ENCODE results near the gene CASTOR2. TPM values are rescaled to one million over a fixed set of nuclear protein-coding genes. Genes with fewer than 3 reads are reported as not detected.

Gene CASTOR2
- total RNA-seq, 1 donor from 2014 or later = 79.8 TPM

DNA sequence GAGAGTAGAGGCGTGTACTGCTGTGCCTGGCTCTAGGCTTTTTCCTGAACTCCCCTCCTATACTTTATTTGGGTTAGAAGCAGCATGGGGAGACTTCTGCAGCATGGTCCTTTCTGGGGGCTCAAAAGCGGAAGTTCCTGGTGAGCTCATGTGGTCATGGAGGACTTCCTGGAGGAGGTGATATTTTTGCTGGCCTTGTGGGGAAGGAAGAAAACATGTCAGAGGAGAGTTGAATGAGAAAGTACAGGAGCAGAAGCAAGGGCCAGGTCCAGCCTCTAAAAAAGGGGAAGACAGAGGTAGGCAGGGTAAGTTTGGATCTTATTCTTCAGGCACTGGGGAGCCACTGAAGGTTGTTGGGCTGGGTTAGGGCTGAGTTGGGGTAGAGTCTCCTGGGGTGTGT is 45.5 kb downstream of the CASTOR2 start:
- TF ChIP-seq, protein P1, sequence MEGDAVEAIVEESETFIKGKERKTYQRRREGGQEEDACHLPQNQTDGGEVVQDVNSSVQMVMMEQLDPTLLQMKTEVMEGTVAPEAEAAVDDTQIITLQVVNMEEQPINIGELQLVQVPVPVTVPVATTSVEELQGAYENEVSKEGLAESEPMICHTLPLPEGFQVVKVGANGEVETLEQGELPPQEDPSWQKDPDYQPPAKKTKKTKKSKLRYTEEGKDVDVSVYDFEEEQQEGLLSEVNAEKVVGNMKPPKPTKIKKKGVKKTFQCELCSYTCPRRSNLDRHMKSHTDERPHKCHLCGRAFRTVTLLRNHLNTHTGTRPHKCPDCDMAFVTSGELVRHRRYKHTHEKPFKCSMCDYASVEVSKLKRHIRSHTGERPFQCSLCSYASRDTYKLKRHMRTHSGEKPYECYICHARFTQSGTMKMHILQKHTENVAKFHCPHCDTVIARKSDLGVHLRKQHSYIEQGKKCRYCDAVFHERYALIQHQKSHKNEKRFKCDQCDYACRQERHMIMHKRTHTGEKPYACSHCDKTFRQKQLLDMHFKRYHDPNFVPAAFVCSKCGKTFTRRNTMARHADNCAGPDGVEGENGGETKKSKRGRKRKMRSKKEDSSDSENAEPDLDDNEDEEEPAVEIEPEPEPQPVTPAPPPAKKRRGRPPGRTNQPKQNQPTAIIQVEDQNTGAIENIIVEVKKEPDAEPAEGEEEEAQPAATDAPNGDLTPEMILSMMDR (IDR thresholded peaks at IDR 0.05; ENCODE audit: unreplicated experiment) = no peak
- Mint-ChIP-seq H3K4me1 (ENCODE audit: low read depth) (peaks cover 2% of the 10 kb centered on the region), H3K36me3 (ENCODE audit: insufficient read depth) (peaks cover 15% of the 10 kb centered on the region), H3K27ac (peak overlapping the region; percentile 88), H3K4me3 (ENCODE audit: low read depth) (no peak overlapping the region), H3K9me3 (ENCODE audit: low read depth) (no peaks in the 10 kb centered on the region), H3K27me3 (no peaks in the 10 kb centered on the region)
- no peak for DNase-seq (ENCODE audit: low spot score, unreplicated experiment)

DNA sequence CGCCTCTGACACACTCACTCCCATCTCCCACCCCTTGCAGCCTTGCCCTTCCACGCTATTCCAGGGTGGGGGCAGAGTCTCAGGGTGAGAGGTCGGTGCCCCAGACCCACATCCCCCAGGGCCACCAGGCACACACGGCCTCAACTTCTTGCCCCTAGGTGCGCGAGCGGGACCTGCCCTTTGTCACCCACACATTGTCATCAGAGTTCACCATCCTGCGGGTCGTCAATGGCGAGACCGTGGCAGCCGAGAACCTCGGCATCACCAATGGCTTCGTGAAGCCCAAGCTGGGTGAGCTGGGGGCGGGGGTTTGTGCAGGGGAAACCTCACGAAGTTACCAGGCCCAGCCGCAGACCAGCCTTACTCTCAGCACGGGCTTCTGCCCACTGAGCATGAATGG is 53.3 kb downstream of the CASTOR2 start:
- peaks cover 11% of the 10 kb centered on the region for H3K36me3 Mint-ChIP-seq (ENCODE audit: insufficient read depth)
- H3K27ac Mint-ChIP-seq = no peak overlapping the region
- no peak for DNase-seq (ENCODE audit: low spot score, unreplicated experiment)
- no peaks in the 10 kb centered on the region for H3K27me3 Mint-ChIP-seq
- TF ChIP-seq, protein P1 (IDR thresholded peaks at IDR 0.05; ENCODE audit: unreplicated experiment) = no peak
- no peak overlapping the region for H3K4me3 Mint-ChIP-seq (ENCODE audit: low read depth)
- peaks cover 2% of the 10 kb centered on the region for H3K4me1 Mint-ChIP-seq (ENCODE audit: low read depth)
- H3K9me3 Mint-ChIP-seq (ENCODE audit: low read depth) = no peaks in the 10 kb centered on the region

DNA sequence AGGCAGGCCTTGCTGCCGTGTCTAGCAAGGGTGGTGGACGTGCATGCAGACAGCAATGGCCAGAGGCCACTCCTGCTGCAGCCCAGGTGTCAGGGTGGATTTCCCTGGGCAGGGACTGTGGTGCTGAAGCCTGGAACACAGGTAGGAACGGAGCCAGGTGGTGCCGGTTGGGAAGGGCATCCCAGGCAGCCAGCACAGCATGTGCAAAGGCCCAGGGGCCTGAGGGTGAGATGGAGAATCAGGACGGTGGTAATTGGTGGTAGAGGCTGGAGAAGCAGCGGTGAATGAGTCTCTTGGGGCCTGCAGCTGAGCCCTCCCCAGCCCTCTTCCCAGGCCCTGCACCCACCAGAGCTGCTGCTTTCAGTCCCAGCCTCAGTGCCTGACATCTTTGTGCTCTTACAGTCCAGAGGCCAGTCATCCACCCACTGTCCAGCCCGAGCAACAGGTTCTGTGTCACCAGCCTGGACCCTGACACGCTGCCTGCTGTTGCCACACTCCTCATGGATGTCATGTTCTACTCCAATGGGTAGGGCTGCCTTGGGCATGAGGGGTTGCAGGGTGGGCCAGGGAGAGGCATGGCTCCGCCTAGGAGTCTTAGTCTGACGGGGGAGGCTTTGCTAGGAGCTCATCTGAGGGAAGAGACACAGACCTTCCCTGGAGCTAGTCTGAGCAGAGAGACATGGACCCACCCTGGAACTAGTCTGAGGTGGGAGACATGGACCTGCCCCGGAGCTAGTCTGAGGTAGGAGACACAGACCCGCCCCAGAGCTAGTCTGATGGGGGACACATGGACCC is 54.3 kb downstream of the CASTOR2 start:
- Mint-ChIP-seq H3K27ac (no peak overlapping the region), H3K27me3 (no peaks in the 10 kb centered on the region), H3K9me3 (ENCODE audit: low read depth) (no peaks in the 10 kb centered on the region), H3K36me3 (ENCODE audit: insufficient read depth) (peaks cover 11% of the 10 kb centered on the region), H3K4me1 (ENCODE audit: low read depth) (peaks cover 2% of the 10 kb centered on the region), H3K4me3 (ENCODE audit: low read depth) (no peak overlapping the region)
- DNase-seq (ENCODE audit: low spot score, unreplicated experiment) = no peak
- TF ChIP-seq, protein P1 (IDR thresholded peaks at IDR 0.05; ENCODE audit: unreplicated experiment) = no peak

DNA sequence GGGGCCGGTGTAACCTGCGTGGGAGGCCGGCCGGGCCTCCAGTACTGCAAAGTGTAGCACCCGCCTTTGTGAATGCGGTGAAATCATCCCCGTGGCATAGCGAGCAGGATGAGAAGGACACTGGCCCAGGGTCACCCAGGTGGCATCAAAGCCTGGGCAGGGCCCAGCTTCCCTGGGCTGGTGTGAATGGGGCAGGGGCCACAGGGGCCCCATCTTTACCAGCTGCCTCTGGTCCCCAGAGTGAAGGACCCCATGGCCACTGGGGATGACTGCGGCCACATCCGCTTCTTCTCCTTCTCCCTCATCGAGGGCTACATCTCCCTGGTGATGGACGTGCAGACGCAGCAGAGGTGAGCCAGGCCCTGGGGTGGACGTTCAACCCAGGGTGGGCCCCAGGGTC is 55.3 kb downstream of the CASTOR2 start:
- Mint-ChIP-seq H3K27me3 (no peaks in the 10 kb centered on the region), H3K9me3 (ENCODE audit: low read depth) (no peaks in the 10 kb centered on the region), H3K36me3 (ENCODE audit: insufficient read depth) (peaks cover 12% of the 10 kb centered on the region), H3K27ac (no peak overlapping the region), H3K4me3 (ENCODE audit: low read depth) (no peak overlapping the region), H3K4me1 (ENCODE audit: low read depth) (no peaks in the 10 kb centered on the region)
- TF ChIP-seq, protein P1 (IDR thresholded peaks at IDR 0.05; ENCODE audit: unreplicated experiment) = no peak
- no peak for DNase-seq (ENCODE audit: low spot score, unreplicated experiment)

DNA sequence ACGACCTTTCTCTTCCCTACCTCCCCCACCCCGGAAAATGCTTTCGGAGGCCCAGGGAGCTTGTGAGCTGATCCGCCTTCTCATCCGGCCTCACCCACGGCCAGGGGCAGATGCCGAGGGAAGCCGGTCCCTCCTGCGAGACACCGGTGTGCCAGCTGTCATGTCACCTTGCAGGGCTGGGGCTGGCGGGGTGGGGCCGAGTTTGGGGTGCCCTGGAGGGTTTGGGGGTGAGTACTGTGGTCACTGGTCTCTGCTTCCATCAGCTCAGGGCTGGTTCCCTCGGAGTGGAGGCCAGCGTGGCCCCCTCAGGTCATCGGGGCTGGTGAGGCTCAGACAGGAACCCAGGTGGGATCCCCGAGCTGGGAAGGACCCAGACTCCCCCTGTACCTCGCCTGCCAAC is 60.4 kb downstream of the CASTOR2 start:
- Mint-ChIP-seq H3K27ac (no peak overlapping the region), H3K9me3 (ENCODE audit: low read depth) (no peaks in the 10 kb centered on the region), H3K4me1 (ENCODE audit: low read depth) (no peaks in the 10 kb centered on the region), H3K36me3 (ENCODE audit: insufficient read depth) (peaks cover 16% of the 10 kb centered on the region), H3K27me3 (no peaks in the 10 kb centered on the region), H3K4me3 (ENCODE audit: low read depth) (no peak overlapping the region)
- no peak for DNase-seq (ENCODE audit: low spot score, unreplicated experiment)
- TF ChIP-seq, protein P1 (IDR thresholded peaks at IDR 0.05; ENCODE audit: unreplicated experiment) = no peak
